Measurements from ENCODE around the gene SP8. TPM values are rescaled to one million over a fixed set of nuclear protein-coding genes. Genes with fewer than 3 reads are reported as not detected.
A peak's percentile ranks its signal among the peaks of the same experiment; 100 is the strongest.

The SP8 gene
- total and polyA plus RNA-seq, 9 of the 15 experiments (the other 6 are each of a cell fraction or from before 2014, with no cell fraction given): 0.04 to 1.2 (median 0.19) TPM

- peak; percentile 43; the same call in 1 of the 2 replicates for TF ChIP-seq ZBTB40 (IDR thresholded peaks at IDR 0.05)
- no peak for TF ChIP-seq ZBTB40 (CRISPR knock-in tag; IDR thresholded peaks at IDR 0.05)
- peak; percentile 92 for TF ChIP-seq L3MBTL2 (IDR thresholded peaks at IDR 0.05)
- TF ChIP-seq HNRNPH1 (optimal IDR thresholded peaks at IDR 0.05; ENCODE audit: low read depth, low read length): no peak
- TF ChIP-seq MAFG (tag; conservative IDR thresholded peaks at IDR 0.05): no peak
- TF ChIP-seq ARNT (IDR thresholded peaks at IDR 0.05): no peak
- no peak for TF ChIP-seq ZZZ3 (IDR thresholded peaks at IDR 0.05)
- no peak for TF ChIP-seq TCF15 (CRISPR knock-in tag; IDR thresholded peaks at IDR 0.05)
- no peak for TF ChIP-seq ZC3H4 (CRISPR knock-in tag; IDR thresholded peaks at IDR 0.05; ENCODE audit: borderline replicate concordance)
- no peak for TF ChIP-seq PCBP1 (IDR thresholded peaks at IDR 0.05; ENCODE audit: low read depth, low read length, poor library complexity, severe bottlenecking)
- TF ChIP-seq ELF2 (CRISPR knock-in tag; IDR thresholded peaks at IDR 0.05): 0 out of 2 replicates have a peak, but pooled peaks have one; percentile 12
- TF ChIP-seq MAZ (CRISPR knock-in tag; conservative IDR thresholded peaks at IDR 0.05 in 1 of 2, IDR thresholded peaks at IDR 0.05 in 1 of 2): 0 out of 4 replicates have a peak, but pooled peaks have one; percentile 19 to 20
- no peak for TF ChIP-seq CC2D1A (IDR thresholded peaks at IDR 0.05)
- no peak for TF ChIP-seq COPS2 (conservative IDR thresholded peaks at IDR 0.05)
- no peak for TF ChIP-seq PRMT5 (CRISPR knock-in tag; IDR thresholded peaks at IDR 0.05)
- TF ChIP-seq SFPQ (IDR thresholded peaks at IDR 0.05; ENCODE audit: low read depth, low read length): no peak
- TF ChIP-seq HIVEP1 (CRISPR knock-in tag; IDR thresholded peaks at IDR 0.05): no peak
- TF ChIP-seq EHMT2 (IDR thresholded peaks at IDR 0.05): no peak
Observed at GRCh38 chr7:20835111-20835750, 48.5 kb upstream of the SP8 start (continued).
